BJ (cell line): Measurements from ENCODE around the gene FARP2. TPM values are rescaled to one million over a fixed set of nuclear protein-coding genes. Genes with fewer than 3 reads are reported as not detected.

Experiments used
- CTCF ChIA-PET: fragments of 350-600 bp; formaldehyde crosslinking; extraction: SDS; loops from one replicate; lab custom pipeline; 2021; ENCODE audit warnings: antibody characterized with exemption, inconsistent platforms; lab: Yijun Ruan, JAX
- POLR2A ChIA-PET: fragments of 300-600 bp; sonication (Branson Sonifier 250); formaldehyde crosslinking; extraction: SDS; loops from one replicate; lab custom pipeline; 2021; ENCODE audit warnings: antibody characterized with exemption; lab: Charles Lee
- DNase-seq: peaks from one replicate; pipeline ENCODE4 v3.0.0-alpha.2; 2011; ENCODE audit warnings: low read depth
- H3K27me3 ChIP-seq: 2 replicates; pipeline ENCODE4 v1.6.0; 2011; ENCODE audit warnings: low read length; ENCODE audit not compliant: control insufficient read depth, insufficient read depth
- H3K36me3 ChIP-seq: 2 replicates; pipeline ENCODE4 v1.5.1; 2011; ENCODE audit warnings: low read length; ENCODE audit not compliant: control insufficient read depth, insufficient read depth
- H3K4me3 ChIP-seq: 2 replicates; pipeline ENCODE4 v1.5.1; 2011; ENCODE audit warnings: low read depth, mild to moderate bottlenecking, control low read depth, low read length
- CTCF ChIP-seq: IDR thresholded peaks from 2 replicates; pipeline ENCODE4 v1.5.1; 2011; ENCODE audit warnings: low read depth, mild to moderate bottlenecking, control low read depth, inconsistent platforms, low read length, moderate library complexity; ENCODE audit not compliant: insufficient read depth
- polyA plus RNA-seq: library from polyadenylated mRNA; depleted of rRNA; stranded (reverse); fragments of >200 nt; gene quantifications from 2 replicates; pipeline ENCODE4 v1.2.3, GENCODE V29; 2011

FARP2 gene
- polyA plus RNA-seq, 1 experiment: 28.7 TPM

GRCh38 chr2:241489733-241490680 lies 133.9 kb downstream of the FARP2 start:
- Histone ChIP-seq H3K4me3 (no peak overlapping the region), H3K27me3 (no peaks in the 10 kb centered on the region), H3K36me3 (peaks cover 19% of the 10 kb centered on the region)
- no peak for TF ChIP-seq CTCF
- no peak for DNase-seq
- ChIA-PET POLR2A (no interaction called here), CTCF (interaction anchor here (0.9 to 1.6 kb wide), 3 partner anchors 9 to 12 kb away, joined by 3 to 7 read pairs (median 3); no protein-coding TSS in a partner anchor)

- no peak for TF ChIP-seq CTCF
- no peak for DNase-seq
Observed at GRCh38 chr2:241490825-241491506, 134.9 kb downstream of the FARP2 start.

GRCh38 chr2:241491549-241492173 lies 135.6 kb downstream of the FARP2 start:
- ChIA-PET POLR2A (no interaction called here), CTCF (interaction anchor here (1.0 kb wide), 1 partner anchor 10 kb away, joined by 4 read pairs; no protein-coding TSS in a partner anchor)
- no peak for DNase-seq

More at GRCh38 chr2:241490825-241491506, 134.9 kb downstream of the FARP2 start:
- Histone ChIP-seq H3K36me3 (peaks cover 26% of the 10 kb centered on the region), H3K27me3 (no peaks in the 10 kb centered on the region), H3K4me3 (no peak overlapping the region)
- ChIA-PET CTCF (interaction anchor here (0.9 kb wide), 1 partner anchor 11 kb away, joined by 3 read pairs; no protein-coding TSS in a partner anchor), POLR2A (no interaction called here)

GRCh38 chr2:241492174-241492565 lies 136.1 kb downstream of the FARP2 start:
- H3K36me3 ChIP-seq: peaks cover 31% of the 10 kb centered on the region
- H3K27me3 ChIP-seq: no peaks in the 10 kb centered on the region
- no peak overlapping the region for H3K4me3 ChIP-seq
- no peak for DNase-seq
- TF ChIP-seq CTCF: no peak
- POLR2A ChIA-PET: no interaction called here
- CTCF ChIA-PET: interaction anchor here (1.0 kb wide), 1 partner anchor 10 kb away, joined by 4 read pairs; no protein-coding TSS in a partner anchor

More at GRCh38 chr2:241491549-241492173, 135.6 kb downstream of the FARP2 start:
- Histone ChIP-seq H3K27me3 (no peaks in the 10 kb centered on the region), H3K36me3 (peaks cover 32% of the 10 kb centered on the region), H3K4me3 (no peak overlapping the region)
- no peak for TF ChIP-seq CTCF
